ENCODE data around the gene RNF121.

Gene RNF121

GRCh38 chr11:72041364-72042063 is 112.7 kb downstream of the RNF121 start:
- in situ Hi-C loops (cut with HindIII; ENCODE audit: low pct_ligation_motif_present, low sequenced_read_pairs) = no loop called here
- no peak for TF ChIP-seq CTCF (IDR thresholded peaks at IDR 0.05; ENCODE audit: low read depth, low read length, missing control alignments)

GRCh38 chr11:72042064-72042745 is 113.4 kb downstream of the RNF121 start:
- in situ Hi-C loops (cut with HindIII; ENCODE audit: low pct_ligation_motif_present, low sequenced_read_pairs) = no loop called here
- no peak for TF ChIP-seq CTCF (IDR thresholded peaks at IDR 0.05; ENCODE audit: low read depth, low read length, missing control alignments)
- Histone ChIP-seq H3K27ac (peak overlapping the region; percentile 97), H3K4me3 (ENCODE audit: low read depth, low read length) (peak overlapping the region; percentile 74), H3K36me3 (replicated peaks) (no peaks in the 10 kb centered on the region), H3K27me3 (replicated peaks) (no peaks in the 10 kb centered on the region)
- DNase-seq = no peak

More at GRCh38 chr11:72041364-72042063, 112.7 kb downstream of the RNF121 start:
- H3K27ac ChIP-seq = peak overlapping the region; percentile 97
- peak overlapping the region; percentile 74 for H3K4me3 ChIP-seq (ENCODE audit: low read depth, low read length)
- peak; percentile 60 for DNase-seq
- no peaks in the 10 kb centered on the region for H3K27me3 ChIP-seq (replicated peaks)
- H3K36me3 ChIP-seq (replicated peaks) = no peaks in the 10 kb centered on the region

GRCh38 chr11:72045849-72046248 is 117.0 kb downstream of the RNF121 start:
- in situ Hi-C loops (cut with HindIII; ENCODE audit: low pct_ligation_motif_present, low sequenced_read_pairs) = no loop called here
- TF ChIP-seq CTCF (IDR thresholded peaks at IDR 0.05; ENCODE audit: low read depth, low read length, missing control alignments) = no peak
- no peaks in the 10 kb centered on the region for H3K27me3 ChIP-seq (replicated peaks)
- no peak overlapping the region for H3K27ac ChIP-seq
- no peaks in the 10 kb centered on the region for H3K36me3 ChIP-seq (replicated peaks)
- no peak overlapping the region for H3K4me3 ChIP-seq (ENCODE audit: low read depth, low read length)
- no peak for DNase-seq
